Hepatocyte (in vitro differentiated cells): ENCODE results near the gene HNRNPLL.

Experiments
- CTCF ChIP-seq: fragments of 200-600 bp; sonication (generic); IDR thresholded peaks from 2 replicates; pipeline ENCODE4 v1.5.1; 2016; ENCODE audit warnings: antibody characterized with exemption, mild to moderate bottlenecking; ENCODE audit not compliant: poor library complexity
- EZH2 ChIP-seq: fragments of 200-600 bp; sonication (generic); IDR thresholded peaks from 2 replicates; pipeline ENCODE4 v1.6.1; 2016; ENCODE audit warnings: antibody characterized with exemption, mild to moderate bottlenecking, borderline replicate concordance
- EZH2phosphoT487 ChIP-seq: fragments of 200-600 bp; sonication (generic); IDR thresholded peaks from one replicate; pipeline ENCODE4 v1.6.1; 2018; ENCODE audit warnings: antibody characterized with exemption, mild to moderate bottlenecking, low read depth, moderate library complexity; ENCODE audit not compliant: unreplicated experiment, severe bottlenecking

GRCh38 chr2:38532366-38532765 lies 70.4 kb downstream of the HNRNPLL start:
- TF ChIP-seq CTCF (no peak), EZH2 (no peak), EZH2phosphoT487 (no peak)
